Brain microvascular endothelial cell (primary cell): ENCODE data around the gene SYNJ2BP.
"Not testable (repeated sequence)": the region's sequence is repeated elsewhere in the genome, so short reads cannot be mapped to it uniquely, and the experiment has no call there.

Experiments used
- DNase-seq: peaks from one replicate; pipeline ENCODE4 v3.0.0-alpha.2; 2020
- H3K27ac ChIP-seq: fragments of 250-450 bp; sonication (Bioruptor Pico); 2 replicates; pipeline ENCODE4 v1.5.1; 2020; ENCODE audit warnings: mild to moderate bottlenecking, moderate library complexity
- H3K27me3 ChIP-seq: fragments of 250-450 bp; sonication (Bioruptor Pico); replicated peaks from 2 replicates; pipeline ENCODE4 v1.5.1; 2020; ENCODE audit warnings: mild to moderate bottlenecking
- H3K36me3 ChIP-seq: fragments of 250-450 bp; sonication (Bioruptor Pico); replicated peaks from 2 replicates; pipeline ENCODE4 v1.5.1; 2020; ENCODE audit warnings: mild to moderate bottlenecking
- H3K4me3 ChIP-seq: 2 replicates; pipeline ENCODE4 v1.5.1; 2011; ENCODE audit warnings: low read depth, mild to moderate bottlenecking, control low read depth, low read length, moderate library complexity
- CTCF ChIP-seq: IDR thresholded peaks from 2 replicates; pipeline ENCODE4 v1.5.1; 2011; ENCODE audit warnings: low read depth, mild to moderate bottlenecking, moderate library complexity, low read length, control low read depth, inconsistent platforms; ENCODE audit errors: missing control alignments
- in situ Hi-C: cut with HindIII; loops from 2 replicates; pipeline ENCODE4 v1.10.0; 2017; ENCODE audit warnings: low sequenced_read_pairs, low pct_ligation_motif_present

SYNJ2BP gene

GRCh38 chr14:70415788-70416187 is 1.1 kb downstream of the SYNJ2BP start:
- H3K27ac ChIP-seq, result no peak overlapping the region
- in situ Hi-C loops, result no loop called here
- peak overlapping the region; percentile 91 for H3K4me3 ChIP-seq
- no peaks in the 10 kb centered on the region for H3K36me3 ChIP-seq
- no peak for TF ChIP-seq CTCF
- H3K27me3 ChIP-seq, result no peaks in the 10 kb centered on the region
- DNase-seq, result no peak

- DNase-seq, result no peak
- Histone ChIP-seq H3K36me3 (no peaks in the 10 kb centered on the region), H3K27ac (no peak overlapping the region), H3K27me3 (no peaks in the 10 kb centered on the region), H3K4me3 (no peak overlapping the region)
- in situ Hi-C loops, result no loop called here
- no peak for TF ChIP-seq CTCF
These were observed 9.3 kb downstream of the SYNJ2BP start for GRCh38 chr14:70407621-70408020.

GRCh38 chr14:70406216-70406615 is 10.7 kb downstream of the SYNJ2BP start:
- DNase-seq, H3K27me3 ChIP-seq, H3K27ac ChIP-seq, H3K4me3 ChIP-seq, in situ Hi-C loops, H3K36me3 ChIP-seq: not testable (repeated sequence)

- H3K27me3 ChIP-seq, in situ Hi-C loops, H3K36me3 ChIP-seq, H3K27ac ChIP-seq, H3K4me3 ChIP-seq: not testable (repeated sequence)
- DNase-seq, result peak; percentile 13
These were observed 13.6 kb downstream of the SYNJ2BP start for GRCh38 chr14:70403335-70403734.

- TF ChIP-seq CTCF, result no peak
- in situ Hi-C loops, result no loop called here
- DNase-seq, result no peak
- no peaks in the 10 kb centered on the region for H3K36me3 ChIP-seq
- H3K27ac ChIP-seq, result no peak overlapping the region
- H3K27me3 ChIP-seq, result no peaks in the 10 kb centered on the region
- no peak overlapping the region for H3K4me3 ChIP-seq
These were observed 15.2 kb downstream of the SYNJ2BP start for GRCh38 chr14:70401643-70402042.

- Histone ChIP-seq H3K27ac (no peak overlapping the region), H3K4me3 (no peak overlapping the region), H3K36me3 (no peaks in the 10 kb centered on the region), H3K27me3 (no peaks in the 10 kb centered on the region)
- in situ Hi-C loops, result no loop called here
- no peak for TF ChIP-seq CTCF
- no peak for DNase-seq
These were observed 18.0 kb downstream of the SYNJ2BP start for GRCh38 chr14:70398706-70399431.

GRCh38 chr14:70398280-70398679 is 18.6 kb downstream of the SYNJ2BP start:
- no peak overlapping the region for H3K27ac ChIP-seq
- DNase-seq, result no peak
- H3K4me3 ChIP-seq, result no peak overlapping the region
- no peak for TF ChIP-seq CTCF
- H3K36me3 ChIP-seq, result no peaks in the 10 kb centered on the region
- H3K27me3 ChIP-seq, result no peaks in the 10 kb centered on the region
- in situ Hi-C loops, result no loop called here
